Gastroesophageal sphincter (tissue), 3 donors: ENCODE measurements around the gene TMEM255B.

ENCODE experiments used
- EP300 ChIP-seq: sonication (generic); formaldehyde crosslinking; IDR thresholded peaks from one replicate; pipeline ENCODE4 v1.6.1; 2017; ENCODE audit warnings: antibody characterized with exemption, mild to moderate bottlenecking
- POLR2A ChIP-seq, 2 donors: fragments of 450-650 bp; IDR thresholded peaks; one replicate each; pipeline ENCODE4 v1.6.1; 2017; ENCODE audit warnings: antibody characterized with exemption in 2 of 2, mild to moderate bottlenecking in 2 of 2, moderate library complexity in 1 of 2
- POLR2AphosphoS5 ChIP-seq: sonication (generic); formaldehyde crosslinking; IDR thresholded peaks from one replicate; pipeline ENCODE4 v1.6.1; 2017; ENCODE audit warnings: antibody characterized with exemption
- TF ChIP-seq, protein P1 (sequence below), 4 experiments: fragments of 200-600 bp in 2 of 4; fragments of 450-650 bp in 2 of 4; sonication (generic) in 1 of 4; IDR thresholded peaks; one replicate each; pipeline ENCODE4 v1.5.1; 2017 to 2019; ENCODE audit warnings: antibody characterized with exemption in 4 of 4, mild to moderate bottlenecking in 2 of 4, moderate library complexity in 2 of 4

DNA sequence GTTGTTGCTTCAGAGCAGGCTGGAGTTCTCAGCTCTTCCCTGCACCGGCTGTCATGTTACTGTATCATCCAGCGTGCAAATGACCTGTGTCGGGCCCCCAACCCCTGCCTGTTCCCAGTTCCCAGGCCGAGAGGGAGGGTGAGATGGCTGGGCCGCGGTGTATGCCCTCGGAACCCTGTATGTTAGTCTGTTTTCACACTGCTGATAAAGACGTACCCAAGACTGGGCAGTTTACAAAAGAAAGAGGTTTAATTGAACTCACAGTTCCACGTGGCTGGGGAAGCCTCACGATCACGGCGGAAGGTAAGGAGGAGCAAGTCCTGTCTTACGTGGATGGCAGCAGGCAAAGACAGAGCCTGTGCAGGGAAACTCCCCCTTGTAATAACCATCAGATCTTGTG is 10.9 kb downstream of the TMEM255B start:
- no peak for TF ChIP-seq POLR2AphosphoS5
- TF ChIP-seq, protein P1, sequence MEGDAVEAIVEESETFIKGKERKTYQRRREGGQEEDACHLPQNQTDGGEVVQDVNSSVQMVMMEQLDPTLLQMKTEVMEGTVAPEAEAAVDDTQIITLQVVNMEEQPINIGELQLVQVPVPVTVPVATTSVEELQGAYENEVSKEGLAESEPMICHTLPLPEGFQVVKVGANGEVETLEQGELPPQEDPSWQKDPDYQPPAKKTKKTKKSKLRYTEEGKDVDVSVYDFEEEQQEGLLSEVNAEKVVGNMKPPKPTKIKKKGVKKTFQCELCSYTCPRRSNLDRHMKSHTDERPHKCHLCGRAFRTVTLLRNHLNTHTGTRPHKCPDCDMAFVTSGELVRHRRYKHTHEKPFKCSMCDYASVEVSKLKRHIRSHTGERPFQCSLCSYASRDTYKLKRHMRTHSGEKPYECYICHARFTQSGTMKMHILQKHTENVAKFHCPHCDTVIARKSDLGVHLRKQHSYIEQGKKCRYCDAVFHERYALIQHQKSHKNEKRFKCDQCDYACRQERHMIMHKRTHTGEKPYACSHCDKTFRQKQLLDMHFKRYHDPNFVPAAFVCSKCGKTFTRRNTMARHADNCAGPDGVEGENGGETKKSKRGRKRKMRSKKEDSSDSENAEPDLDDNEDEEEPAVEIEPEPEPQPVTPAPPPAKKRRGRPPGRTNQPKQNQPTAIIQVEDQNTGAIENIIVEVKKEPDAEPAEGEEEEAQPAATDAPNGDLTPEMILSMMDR (IDR thresholded peaks at IDR 0.05): no peak
- TF ChIP-seq POLR2A (IDR thresholded peaks at IDR 0.05): no peak
- TF ChIP-seq EP300: no peak
